ENCODE results near the gene PDLIM4.

GRCh38 chr5:132256783-132257130, 739 bp upstream of the PDLIM4 start:
- TF ChIP-seq POLR2A (IDR thresholded peaks at IDR 0.05; ENCODE audit: low read depth, low read length) (no peak), TAF1 (IDR thresholded peaks at IDR 0.05; ENCODE audit: borderline replicate concordance, low read depth, low read length) (no peak), POLR2AphosphoS5 (IDR thresholded peaks at IDR 0.05; ENCODE audit: low read depth, low read length) (no peak)

Measured in GM12892 (cell line).